ENCODE measurements around the gene CYBC1. TPM values are rescaled to one million over a fixed set of nuclear protein-coding genes. Genes with fewer than 3 reads are reported as not detected.

The CYBC1 gene
- total RNA-seq, 1 experiment from 2014 or later, result 99.9 TPM

DNA sequence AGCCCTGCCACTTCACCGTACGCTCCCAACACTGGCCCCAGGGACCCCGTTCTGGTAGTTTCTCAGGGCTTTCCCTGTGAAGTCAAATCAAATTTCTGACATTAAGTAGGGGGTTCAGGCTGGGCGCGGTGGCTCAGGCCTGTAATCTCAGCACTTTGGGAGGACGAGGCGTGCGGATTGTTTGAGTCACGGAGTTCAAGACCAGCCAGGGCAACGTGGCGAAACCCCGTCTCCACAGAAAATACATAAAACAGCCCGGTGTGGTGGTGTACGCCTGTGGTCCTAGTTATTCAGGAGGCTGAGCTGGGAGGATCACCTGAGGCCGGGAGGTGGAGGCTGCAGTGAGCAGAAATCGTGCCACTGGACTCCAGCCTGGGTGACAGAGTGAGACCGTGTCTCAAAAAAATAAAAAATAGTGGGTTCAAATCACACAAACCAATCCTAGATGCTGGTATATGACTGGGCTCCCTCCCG lies 632 bp downstream of the CYBC1 start:
- ChIA-PET POLR2A (no interaction called here), CTCF (no interaction called here)
- Histone ChIP-seq H3K4me1 (peaks cover 15% of the 10 kb centered on the region), H3K9me3 (no peaks in the 10 kb centered on the region), H3K27me3 (replicated peaks; ENCODE audit: control insufficient read depth, insufficient read depth, low read length) (no peaks in the 10 kb centered on the region), H3K4me3 (ENCODE audit: low read depth, low read length) (peak overlapping the region; percentile 85), H3K36me3 (ENCODE audit: control insufficient read depth, insufficient read depth, low read length) (no peaks in the 10 kb centered on the region)
- no peak for DNase-seq
- intact Hi-C loops (cut with micrococcal nuclease; ENCODE audit: unreplicated experiment), result loop anchor here (1.0 kb wide), 1 partner anchor 8 kb away; the partner anchor contains the start of gene NARF
- BruUV-seq (replicated peaks), result no TSS peak
- H3K4me3 Mint-ChIP-seq (ENCODE audit: unreplicated experiment), result peak overlapping the region; percentile 83
- peaks cover 15% of the 10 kb centered on the region for H3K36me3 Mint-ChIP-seq (ENCODE audit: insufficient read depth, unreplicated experiment)
- H3K4me1 Mint-ChIP-seq (ENCODE audit: low read depth, unreplicated experiment), result no peaks in the 10 kb centered on the region
- peaks cover 9% of the 10 kb centered on the region for H3K9me3 Mint-ChIP-seq (ENCODE audit: unreplicated experiment)
- TF ChIP-seq CTCF (IDR thresholded peaks at IDR 0.05; ENCODE audit: insufficient read depth in 1 of 2, low read depth in 1 of 2, low read length in 1 of 2, severe bottlenecking in 1 of 2, unreplicated experiment in 1 of 2), result no peak
- H3K27ac Mint-ChIP-seq (ENCODE audit: unreplicated experiment), result peak overlapping the region; percentile 89
- H3K27me3 Mint-ChIP-seq (ENCODE audit: insufficient read depth, unreplicated experiment), result no peaks in the 10 kb centered on the region

- H3K9me3 Mint-ChIP-seq (ENCODE audit: unreplicated experiment), result peaks cover 6% of the 10 kb centered on the region
- BruUV-seq (replicated peaks), result no TSS peak
- H3K4me3 ChIP-seq (ENCODE audit: low read depth, low read length), result peak overlapping the region; percentile 85
- H3K4me3 Mint-ChIP-seq (ENCODE audit: unreplicated experiment), result peak overlapping the region; percentile 83
- CTCF ChIA-PET, result no interaction called here
- H3K27me3 ChIP-seq (replicated peaks; ENCODE audit: control insufficient read depth, insufficient read depth, low read length), result no peaks in the 10 kb centered on the region
- POLR2A ChIA-PET, result no interaction called here
- H3K9me3 ChIP-seq, result no peaks in the 10 kb centered on the region
- no peak for DNase-seq
- no peaks in the 10 kb centered on the region for H3K4me1 Mint-ChIP-seq (ENCODE audit: low read depth, unreplicated experiment)
- intact Hi-C loops (cut with micrococcal nuclease; ENCODE audit: unreplicated experiment), result no loop called here
- peaks cover 15% of the 10 kb centered on the region for H3K4me1 ChIP-seq
- peaks cover 21% of the 10 kb centered on the region for H3K36me3 Mint-ChIP-seq (ENCODE audit: insufficient read depth, unreplicated experiment)
- H3K27me3 Mint-ChIP-seq (ENCODE audit: insufficient read depth, unreplicated experiment), result no peaks in the 10 kb centered on the region
- TF ChIP-seq CTCF (IDR thresholded peaks at IDR 0.05; ENCODE audit: insufficient read depth in 1 of 2, low read depth in 1 of 2, low read length in 1 of 2, severe bottlenecking in 1 of 2, unreplicated experiment in 1 of 2), result peak in 1 of 2 experiments; percentile 3
- H3K36me3 ChIP-seq (ENCODE audit: control insufficient read depth, insufficient read depth, low read length), result no peaks in the 10 kb centered on the region
- peak overlapping the region; percentile 89 for H3K27ac Mint-ChIP-seq (ENCODE audit: unreplicated experiment)
These were observed 1.2 kb downstream of the CYBC1 start for GRCh38 chr17:82449131-82449882.

- Mint-ChIP-seq H3K4me1 (ENCODE audit: low read depth, unreplicated experiment) (no peaks in the 10 kb centered on the region), H3K9me3 (ENCODE audit: unreplicated experiment) (no peaks in the 10 kb centered on the region), H3K27ac (ENCODE audit: unreplicated experiment) (no peak overlapping the region), H3K4me3 (ENCODE audit: unreplicated experiment) (no peak overlapping the region), H3K36me3 (ENCODE audit: insufficient read depth, unreplicated experiment) (peaks cover 23% of the 10 kb centered on the region), H3K27me3 (ENCODE audit: insufficient read depth, unreplicated experiment) (no peaks in the 10 kb centered on the region)
- intact Hi-C loops (cut with micrococcal nuclease; ENCODE audit: unreplicated experiment), result no loop called here
- POLR2A ChIA-PET, result no interaction called here
- Histone ChIP-seq H3K4me1 (peaks cover 15% of the 10 kb centered on the region), H3K9me3 (no peaks in the 10 kb centered on the region), H3K36me3 (ENCODE audit: control insufficient read depth, insufficient read depth, low read length) (no peaks in the 10 kb centered on the region), H3K27me3 (replicated peaks; ENCODE audit: control insufficient read depth, insufficient read depth, low read length) (no peaks in the 10 kb centered on the region), H3K4me3 (ENCODE audit: low read depth, low read length) (no peak overlapping the region)
- DNase-seq, result no peak
- CTCF ChIA-PET, result no interaction called here
- no peak for TF ChIP-seq CTCF (IDR thresholded peaks at IDR 0.05; ENCODE audit: insufficient read depth in 1 of 2, low read depth in 1 of 2, low read length in 1 of 2, severe bottlenecking in 1 of 2, unreplicated experiment in 1 of 2)
- no TSS peak for BruUV-seq (replicated peaks)
These were observed 2.7 kb downstream of the CYBC1 start for GRCh38 chr17:82447876-82448275.

All from Caco-2 (cell line).